Measurements from ENCODE around the gene GINS3.

The GINS3 gene

DNA sequence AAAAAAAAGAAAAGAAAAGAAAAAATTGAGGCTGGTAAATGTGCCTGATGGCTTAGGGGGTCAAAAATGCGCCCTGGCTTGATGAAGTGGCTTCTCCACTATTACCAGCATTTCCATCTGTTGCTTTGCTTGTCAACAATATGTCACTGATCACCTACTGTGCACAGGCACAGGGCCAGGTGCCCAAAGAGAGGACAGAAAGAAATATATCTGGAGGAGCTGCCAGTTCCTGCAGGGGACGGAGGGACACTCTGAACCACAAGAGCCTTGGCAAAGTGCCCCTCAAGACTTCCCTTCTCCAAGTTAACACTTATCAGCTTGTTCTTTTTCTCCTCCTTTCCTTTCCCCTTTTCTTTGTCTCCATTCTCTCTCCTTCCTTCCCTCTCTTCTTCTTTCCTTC lies 34.7 kb downstream of the GINS3 start:
- H3K4me3 ChIP-seq (ENCODE audit: low read depth in 1 of 2, low read length in 2 of 2): no peak overlapping the region
- H3K4me1 ChIP-seq (ENCODE audit: control insufficient read depth in 1 of 2, insufficient read depth in 2 of 2, low read length in 2 of 2): no peaks in the 10 kb centered on the region
- no peaks in the 10 kb centered on the region for H3K27me3 ChIP-seq (ENCODE audit: low read depth, low read length)
- no peaks in the 10 kb centered on the region for H3K9me3 ChIP-seq (ENCODE audit: control insufficient read depth in 1 of 2, low read length in 2 of 2)
- H3K36me3 ChIP-seq (ENCODE audit: control insufficient read depth in 1 of 2, insufficient read depth in 2 of 2, low read length in 2 of 2): no peaks in the 10 kb centered on the region
- no peak overlapping the region for H3K27ac ChIP-seq (ENCODE audit: low read length)

DNA sequence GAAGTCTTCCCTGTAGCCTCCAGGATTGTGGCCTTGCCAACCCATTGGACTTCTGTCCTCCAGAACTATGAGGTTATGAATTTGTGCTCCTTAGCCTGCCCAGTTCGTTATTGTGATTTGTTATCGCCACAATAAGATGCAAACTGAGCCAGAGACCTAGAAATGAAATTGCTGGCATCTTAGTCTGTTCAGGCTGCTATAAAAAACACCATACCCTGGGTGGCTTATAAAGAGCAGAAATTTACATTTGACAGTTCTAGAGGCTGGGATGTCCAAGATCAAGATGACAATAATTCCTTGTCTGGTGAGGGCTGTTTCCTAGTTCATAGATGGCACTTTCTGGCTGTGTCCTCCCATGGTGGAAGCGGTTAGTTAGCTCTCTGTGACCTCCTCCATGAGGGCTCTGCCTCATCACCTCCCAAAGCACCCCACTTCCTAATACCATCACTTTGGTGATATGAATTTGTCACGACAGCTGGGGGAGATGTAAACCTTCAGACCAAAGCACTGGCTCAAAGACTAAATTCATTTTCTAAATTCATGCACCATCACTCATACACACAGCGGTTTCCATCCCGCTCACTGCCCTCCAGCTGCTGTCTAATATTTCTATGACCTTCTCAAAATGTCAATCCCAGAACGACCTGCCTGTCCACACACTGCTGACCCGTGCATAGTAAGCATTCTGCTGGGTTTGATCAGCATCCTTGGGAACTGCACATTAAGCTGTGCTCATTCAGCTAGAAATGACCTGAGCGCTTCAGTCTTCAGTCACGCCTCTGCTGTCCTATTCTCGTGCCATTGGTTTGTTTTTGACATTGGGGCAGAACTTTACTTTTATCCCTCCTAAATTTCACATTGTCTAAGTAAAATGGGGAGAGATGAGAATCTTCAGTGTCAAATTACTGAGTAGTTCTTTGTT lies 36.6 kb downstream of the GINS3 start:
- Histone ChIP-seq H3K9me3 (ENCODE audit: control insufficient read depth in 1 of 2, low read length in 2 of 2) (no peaks in the 10 kb centered on the region), H3K4me1 (ENCODE audit: control insufficient read depth in 1 of 2, insufficient read depth in 2 of 2, low read length in 2 of 2) (no peaks in the 10 kb centered on the region), H3K36me3 (ENCODE audit: control insufficient read depth in 1 of 2, insufficient read depth in 2 of 2, low read length in 2 of 2) (no peaks in the 10 kb centered on the region), H3K27me3 (ENCODE audit: low read depth, low read length) (no peaks in the 10 kb centered on the region), H3K27ac (ENCODE audit: low read length) (no peak overlapping the region), H3K4me3 (ENCODE audit: low read depth in 1 of 2, low read length in 2 of 2) (no peak overlapping the region)

- Histone ChIP-seq H3K27me3 (ENCODE audit: low read depth, low read length) (no peaks in the 10 kb centered on the region), H3K27ac (ENCODE audit: low read length) (no peak overlapping the region), H3K4me3 (ENCODE audit: low read depth in 1 of 2, low read length in 2 of 2) (no peak overlapping the region), H3K9me3 (ENCODE audit: control insufficient read depth in 1 of 2, low read length in 2 of 2) (no peaks in the 10 kb centered on the region), H3K36me3 (ENCODE audit: control insufficient read depth in 1 of 2, insufficient read depth in 2 of 2, low read length in 2 of 2) (no peaks in the 10 kb centered on the region), H3K4me1 (ENCODE audit: control insufficient read depth in 1 of 2, insufficient read depth in 2 of 2, low read length in 2 of 2) (no peaks in the 10 kb centered on the region)
These were observed 38.4 kb downstream of the GINS3 start for GRCh38 chr16:58430718-58431117.

DNA sequence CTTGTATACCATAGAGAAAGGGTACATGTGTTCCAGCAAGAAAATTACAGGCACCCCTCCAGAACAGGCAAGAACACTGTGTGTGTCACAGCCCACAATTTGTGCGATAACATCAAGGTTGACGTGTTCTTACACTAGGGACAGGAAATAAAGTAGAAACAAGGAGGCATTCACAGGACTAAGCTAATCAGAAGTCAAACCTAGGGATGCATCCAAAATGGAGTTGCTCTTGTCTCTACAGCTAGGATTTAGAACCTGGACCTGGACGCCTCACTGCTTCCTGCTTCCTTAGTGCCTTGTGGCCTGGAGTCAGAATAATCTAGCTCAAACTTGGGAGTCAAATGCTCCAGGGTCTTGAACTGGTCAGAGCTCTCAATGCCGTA lies 41.3 kb downstream of the GINS3 start:
- Histone ChIP-seq H3K4me3 (ENCODE audit: low read depth in 1 of 2, low read length in 2 of 2) (no peak overlapping the region), H3K9me3 (ENCODE audit: control insufficient read depth in 1 of 2, low read length in 2 of 2) (peaks cover 0 to 4% of the 10 kb centered on the region in 2 donors), H3K36me3 (ENCODE audit: control insufficient read depth in 1 of 2, insufficient read depth in 2 of 2, low read length in 2 of 2) (no peaks in the 10 kb centered on the region), H3K27ac (ENCODE audit: low read length) (no peak overlapping the region), H3K4me1 (ENCODE audit: control insufficient read depth in 1 of 2, insufficient read depth in 2 of 2, low read length in 2 of 2) (no peaks in the 10 kb centered on the region), H3K27me3 (ENCODE audit: low read depth, low read length) (no peaks in the 10 kb centered on the region)

GRCh38 chr16:58435779-58436178 lies 43.5 kb downstream of the GINS3 start:
- Histone ChIP-seq H3K9me3 (ENCODE audit: control insufficient read depth in 1 of 2, low read length in 2 of 2) (peaks cover 0 to 4% of the 10 kb centered on the region in 2 donors), H3K27ac (ENCODE audit: low read length) (no peak overlapping the region), H3K4me1 (ENCODE audit: control insufficient read depth in 1 of 2, insufficient read depth in 2 of 2, low read length in 2 of 2) (no peaks in the 10 kb centered on the region), H3K4me3 (ENCODE audit: low read depth in 1 of 2, low read length in 2 of 2) (no peak overlapping the region), H3K36me3 (ENCODE audit: control insufficient read depth in 1 of 2, insufficient read depth in 2 of 2, low read length in 2 of 2) (no peaks in the 10 kb centered on the region), H3K27me3 (ENCODE audit: low read depth, low read length) (no peaks in the 10 kb centered on the region)

DNA sequence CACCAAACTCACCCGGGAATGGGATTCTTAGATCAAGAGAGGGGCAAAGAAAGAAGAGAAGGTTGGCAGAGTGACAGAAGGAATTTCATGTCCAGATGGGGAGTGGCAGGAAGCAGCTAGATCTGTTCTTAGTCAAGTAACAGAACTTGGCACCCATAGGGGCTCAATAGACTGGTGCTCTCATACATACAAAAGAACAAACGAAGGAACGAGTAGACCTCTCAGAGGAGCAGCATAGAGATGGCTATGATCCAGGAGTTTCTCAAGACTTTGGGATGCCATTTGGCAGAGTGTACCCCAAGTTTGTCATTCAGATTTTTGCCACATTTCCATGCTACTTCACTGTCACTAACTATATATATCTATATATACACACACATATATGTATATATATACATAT lies 47.9 kb downstream of the GINS3 start:
- Histone ChIP-seq H3K36me3 (ENCODE audit: control insufficient read depth in 1 of 2, insufficient read depth in 2 of 2, low read length in 2 of 2) (no peaks in the 10 kb centered on the region), H3K9me3 (ENCODE audit: control insufficient read depth in 1 of 2, low read length in 2 of 2) (peaks cover 0 to 4% of the 10 kb centered on the region in 2 donors), H3K27ac (ENCODE audit: low read length) (no peak overlapping the region)

DNA sequence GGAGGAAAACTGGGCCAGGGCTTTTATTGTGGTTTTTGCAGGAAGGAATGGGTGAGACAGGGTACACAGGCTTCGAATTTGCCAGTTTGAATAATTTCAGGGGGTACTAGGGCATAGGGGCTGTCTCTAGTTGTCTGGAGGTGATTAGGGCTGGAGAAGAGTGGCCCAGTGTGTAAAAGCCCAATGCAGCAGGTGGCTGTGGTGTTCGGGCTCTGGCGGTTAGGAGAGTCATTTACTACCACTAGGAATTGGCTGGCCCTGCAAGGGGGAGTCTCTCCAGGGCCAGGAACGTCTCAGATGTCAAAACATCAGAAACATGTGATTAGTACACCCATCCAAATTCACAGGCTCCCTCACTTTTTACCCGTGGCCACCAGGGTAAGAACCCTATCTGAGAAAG lies 50.3 kb downstream of the GINS3 start:
- H3K27me3 ChIP-seq (ENCODE audit: low read depth, low read length): no peaks in the 10 kb centered on the region
- no peaks in the 10 kb centered on the region for H3K36me3 ChIP-seq (ENCODE audit: control insufficient read depth in 1 of 2, insufficient read depth in 2 of 2, low read length in 2 of 2)
- no peak overlapping the region for H3K27ac ChIP-seq (ENCODE audit: low read length)
- no peaks in the 10 kb centered on the region for H3K4me1 ChIP-seq (ENCODE audit: control insufficient read depth in 1 of 2, insufficient read depth in 2 of 2, low read length in 2 of 2)
- no peak overlapping the region for H3K4me3 ChIP-seq (ENCODE audit: low read depth in 1 of 2, low read length in 2 of 2)
- no peaks in the 10 kb centered on the region for H3K9me3 ChIP-seq (ENCODE audit: control insufficient read depth in 1 of 2, low read length in 2 of 2)

More for the DNA sequence above, 47.9 kb downstream of the GINS3 start:
- H3K4me3 ChIP-seq (ENCODE audit: low read depth in 1 of 2, low read length in 2 of 2): no peak overlapping the region
- no peaks in the 10 kb centered on the region for H3K27me3 ChIP-seq (ENCODE audit: low read depth, low read length)
- no peaks in the 10 kb centered on the region for H3K4me1 ChIP-seq (ENCODE audit: control insufficient read depth in 1 of 2, insufficient read depth in 2 of 2, low read length in 2 of 2)

- no peaks in the 10 kb centered on the region for H3K36me3 ChIP-seq (ENCODE audit: control insufficient read depth in 1 of 2, insufficient read depth in 2 of 2, low read length in 2 of 2)
These were observed 51.5 kb downstream of the GINS3 start for GRCh38 chr16:58443783-58444182.

DNA sequence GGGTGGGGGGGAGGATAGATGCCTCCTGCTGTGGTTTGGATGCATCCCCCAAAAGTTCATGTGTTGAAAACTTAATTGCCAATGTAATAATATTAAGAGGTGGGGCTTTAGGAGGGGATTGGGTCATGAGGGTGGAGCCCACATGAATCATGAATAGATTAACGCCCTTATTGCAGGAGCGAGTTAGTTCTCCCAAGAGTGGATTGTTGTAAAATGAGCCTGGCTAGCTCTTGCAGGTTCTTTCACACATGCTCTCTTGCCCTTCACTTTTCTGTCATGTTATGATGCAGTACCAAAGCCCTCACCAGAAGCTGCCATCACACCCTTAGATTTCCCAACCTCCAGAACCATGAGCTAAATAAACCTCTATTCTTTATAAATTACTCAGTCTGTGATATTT lies 52.0 kb downstream of the GINS3 start:
- no peak overlapping the region for H3K27ac ChIP-seq (ENCODE audit: low read length)
- H3K4me1 ChIP-seq (ENCODE audit: control insufficient read depth in 1 of 2, insufficient read depth in 2 of 2, low read length in 2 of 2): no peaks in the 10 kb centered on the region
- no peaks in the 10 kb centered on the region for H3K36me3 ChIP-seq (ENCODE audit: control insufficient read depth in 1 of 2, insufficient read depth in 2 of 2, low read length in 2 of 2)
- H3K4me3 ChIP-seq (ENCODE audit: low read depth in 1 of 2, low read length in 2 of 2): no peak overlapping the region
- H3K27me3 ChIP-seq (ENCODE audit: low read depth, low read length): no peaks in the 10 kb centered on the region
- H3K9me3 ChIP-seq (ENCODE audit: control insufficient read depth in 1 of 2, low read length in 2 of 2): no peaks in the 10 kb centered on the region

More at GRCh38 chr16:58443783-58444182, 51.5 kb downstream of the GINS3 start:
- H3K27ac ChIP-seq (ENCODE audit: low read length): no peak overlapping the region
- H3K4me1 ChIP-seq (ENCODE audit: control insufficient read depth in 1 of 2, insufficient read depth in 2 of 2, low read length in 2 of 2): no peaks in the 10 kb centered on the region
- H3K4me3 ChIP-seq (ENCODE audit: low read depth in 1 of 2, low read length in 2 of 2): no peak overlapping the region
- no peaks in the 10 kb centered on the region for H3K27me3 ChIP-seq (ENCODE audit: low read depth, low read length)
- H3K9me3 ChIP-seq (ENCODE audit: control insufficient read depth in 1 of 2, low read length in 2 of 2): no peaks in the 10 kb centered on the region

- Histone ChIP-seq H3K27ac (ENCODE audit: low read length) (no peak overlapping the region), H3K4me3 (ENCODE audit: low read depth in 1 of 2, low read length in 2 of 2) (no peak overlapping the region), H3K9me3 (ENCODE audit: control insufficient read depth in 1 of 2, low read length in 2 of 2) (no peaks in the 10 kb centered on the region), H3K4me1 (ENCODE audit: control insufficient read depth in 1 of 2, insufficient read depth in 2 of 2, low read length in 2 of 2) (no peaks in the 10 kb centered on the region), H3K36me3 (ENCODE audit: control insufficient read depth in 1 of 2, insufficient read depth in 2 of 2, low read length in 2 of 2) (no peaks in the 10 kb centered on the region), H3K27me3 (ENCODE audit: low read depth, low read length) (no peaks in the 10 kb centered on the region)
These were observed 56.6 kb downstream of the GINS3 start for GRCh38 chr16:58448890-58449289.

GRCh38 chr16:58449306-58449705 lies 57.0 kb downstream of the GINS3 start:
- no peaks in the 10 kb centered on the region for H3K27me3 ChIP-seq (ENCODE audit: low read depth, low read length)
- no peaks in the 10 kb centered on the region for H3K9me3 ChIP-seq (ENCODE audit: control insufficient read depth in 1 of 2, low read length in 2 of 2)
- no peak overlapping the region for H3K4me3 ChIP-seq (ENCODE audit: low read depth in 1 of 2, low read length in 2 of 2)
- no peaks in the 10 kb centered on the region for H3K36me3 ChIP-seq (ENCODE audit: control insufficient read depth in 1 of 2, insufficient read depth in 2 of 2, low read length in 2 of 2)
- no peak overlapping the region for H3K27ac ChIP-seq (ENCODE audit: low read length)
- no peaks in the 10 kb centered on the region for H3K4me1 ChIP-seq (ENCODE audit: control insufficient read depth in 1 of 2, insufficient read depth in 2 of 2, low read length in 2 of 2)

DNA sequence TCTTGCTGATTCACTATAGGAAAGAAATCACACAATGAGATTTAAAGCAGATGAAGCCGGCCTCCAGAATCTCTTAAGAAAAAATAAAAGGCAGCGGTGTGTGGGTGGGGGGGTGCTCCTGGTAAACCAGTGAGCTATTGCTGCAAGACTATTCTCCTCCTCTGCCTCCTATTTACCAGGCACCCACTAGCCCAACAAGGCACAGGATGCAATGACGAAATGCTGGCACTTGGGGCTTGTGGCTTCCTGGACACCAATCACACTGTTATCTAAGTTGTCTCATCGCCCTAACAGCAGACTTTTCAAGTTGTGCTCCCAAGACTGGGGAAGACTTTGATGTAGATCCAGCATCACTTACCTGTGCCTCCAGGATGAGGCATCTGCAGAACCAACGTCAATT lies 57.5 kb downstream of the GINS3 start:
- H3K4me3 ChIP-seq (ENCODE audit: low read depth in 1 of 2, low read length in 2 of 2): no peak overlapping the region
- H3K4me1 ChIP-seq (ENCODE audit: control insufficient read depth in 1 of 2, insufficient read depth in 2 of 2, low read length in 2 of 2): no peaks in the 10 kb centered on the region
- H3K27me3 ChIP-seq (ENCODE audit: low read depth, low read length): no peaks in the 10 kb centered on the region
- no peaks in the 10 kb centered on the region for H3K36me3 ChIP-seq (ENCODE audit: control insufficient read depth in 1 of 2, insufficient read depth in 2 of 2, low read length in 2 of 2)
- no peak overlapping the region for H3K27ac ChIP-seq (ENCODE audit: low read length)
- no peaks in the 10 kb centered on the region for H3K9me3 ChIP-seq (ENCODE audit: control insufficient read depth in 1 of 2, low read length in 2 of 2)
